Lower leg skin (tissue), 4 donors: Measurements from ENCODE around the gene CMTM1. TPM values are rescaled to one million over a fixed set of nuclear protein-coding genes. Genes with fewer than 3 reads are reported as not detected.

Experiments
- DNase-seq, 2 donors: peaks; one replicate each; pipeline ENCODE4 v3.0.0-alpha.2; 2019; ENCODE audit warnings: low spot score in 2 of 2
- H3K4me3 ChIP-seq: fragments of 200-600 bp; sonication (generic); 2 replicates; pipeline ENCODE4 v1.5.1; 2017; ENCODE audit warnings: mild to moderate bottlenecking, low read depth; ENCODE audit not compliant: poor library complexity, severe bottlenecking
- POLR2A ChIP-seq, 2 donors: fragments of 450-650 bp; IDR thresholded peaks; one replicate each; pipeline ENCODE4 v1.6.1; 2016 to 2017; ENCODE audit warnings: antibody characterized with exemption in 2 of 2, mild to moderate bottlenecking in 1 of 2, moderate library complexity in 1 of 2
- WGBS, 2 donors: methylation state at CpG; one replicate each; pipeline ENCODE4 v1.1.5; 2018; 5-methylcytosine and 5-hydroxymethylcytosine counted together
- intact Hi-C: fragments of 100-400 bp; cut with DNase I; formaldehyde crosslinking; loops from one replicate; pipeline ENCODE4 v1.15.0; 2023; ENCODE audit warnings: low total_unique reads
- total RNA-seq, 4 donors: library from RNA; depleted of rRNA; stranded (reverse); fragments of >200 nt; gene quantifications; one replicate each; pipeline ENCODE4 v1.1.0, GENCODE V29; 2016
- TF ChIP-seq, protein P1 (sequence below), 3 donors: fragments of 450-650 bp; IDR thresholded peaks; one replicate each; pipeline ENCODE4 v1.5.1; 2016; ENCODE audit warnings: antibody characterized with exemption in 3 of 3, mild to moderate bottlenecking in 3 of 3, moderate library complexity in 2 of 3

Gene CMTM1
- total RNA-seq, 4 donors from 2014 or later: 0.39 to 2.1 (median 1.9) TPM; not detected in 1

DNA sequence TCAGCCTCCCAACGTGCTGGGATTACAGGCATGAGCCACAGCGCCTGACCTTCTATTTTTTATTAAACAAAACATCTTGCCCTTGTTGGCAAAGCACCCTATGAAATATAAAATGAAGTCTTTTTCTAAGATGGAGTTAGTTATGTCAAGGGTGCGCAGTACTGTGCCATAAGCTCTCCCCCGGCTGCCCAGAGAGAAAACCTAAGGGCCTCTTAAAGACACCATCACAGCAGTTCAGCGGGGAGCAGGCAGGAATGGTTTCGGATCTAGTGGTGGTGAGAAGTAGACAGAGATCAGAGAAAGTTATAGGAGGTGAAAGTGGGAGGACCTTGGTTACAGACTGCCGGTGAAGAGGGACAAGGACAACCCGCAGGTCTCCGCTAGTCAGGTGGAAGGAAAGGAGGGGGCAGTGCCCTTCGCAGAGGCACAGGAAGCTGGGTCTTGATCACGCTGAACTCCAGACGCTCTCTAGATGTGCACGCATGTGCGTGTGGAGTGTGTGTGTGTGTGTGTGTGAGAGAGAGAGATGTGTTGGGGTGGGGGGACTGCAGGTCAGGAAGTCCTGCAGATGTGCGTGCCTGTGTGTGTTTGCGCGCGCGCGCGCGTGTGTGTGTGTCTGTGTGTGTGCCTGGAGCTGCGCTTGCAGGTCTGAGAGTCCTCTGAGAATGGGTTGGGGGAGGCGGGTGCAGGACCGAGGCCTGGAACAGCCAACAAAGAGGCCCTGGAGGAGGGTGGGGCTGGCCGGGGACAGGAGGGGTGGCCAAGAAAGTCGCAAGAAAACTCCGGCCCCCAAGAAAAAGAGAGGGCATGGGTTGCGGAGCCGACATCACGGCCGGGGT is 37.5 kb downstream of the CMTM1 start:
- 13 to 16% methylated on average over 24 to 32 of the region's 32 CpGs for WGBS, 2 donors
- TF ChIP-seq, protein P1, sequence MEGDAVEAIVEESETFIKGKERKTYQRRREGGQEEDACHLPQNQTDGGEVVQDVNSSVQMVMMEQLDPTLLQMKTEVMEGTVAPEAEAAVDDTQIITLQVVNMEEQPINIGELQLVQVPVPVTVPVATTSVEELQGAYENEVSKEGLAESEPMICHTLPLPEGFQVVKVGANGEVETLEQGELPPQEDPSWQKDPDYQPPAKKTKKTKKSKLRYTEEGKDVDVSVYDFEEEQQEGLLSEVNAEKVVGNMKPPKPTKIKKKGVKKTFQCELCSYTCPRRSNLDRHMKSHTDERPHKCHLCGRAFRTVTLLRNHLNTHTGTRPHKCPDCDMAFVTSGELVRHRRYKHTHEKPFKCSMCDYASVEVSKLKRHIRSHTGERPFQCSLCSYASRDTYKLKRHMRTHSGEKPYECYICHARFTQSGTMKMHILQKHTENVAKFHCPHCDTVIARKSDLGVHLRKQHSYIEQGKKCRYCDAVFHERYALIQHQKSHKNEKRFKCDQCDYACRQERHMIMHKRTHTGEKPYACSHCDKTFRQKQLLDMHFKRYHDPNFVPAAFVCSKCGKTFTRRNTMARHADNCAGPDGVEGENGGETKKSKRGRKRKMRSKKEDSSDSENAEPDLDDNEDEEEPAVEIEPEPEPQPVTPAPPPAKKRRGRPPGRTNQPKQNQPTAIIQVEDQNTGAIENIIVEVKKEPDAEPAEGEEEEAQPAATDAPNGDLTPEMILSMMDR (IDR thresholded peaks at IDR 0.05): peak in 1 of 3 donors; percentile 60
- TF ChIP-seq POLR2A (IDR thresholded peaks at IDR 0.05): no peak
- peak; percentile 47 to 92 for DNase-seq
- H3K4me3 ChIP-seq: peak overlapping the region; percentile 55
- intact Hi-C loops: no loop called here

DNA sequence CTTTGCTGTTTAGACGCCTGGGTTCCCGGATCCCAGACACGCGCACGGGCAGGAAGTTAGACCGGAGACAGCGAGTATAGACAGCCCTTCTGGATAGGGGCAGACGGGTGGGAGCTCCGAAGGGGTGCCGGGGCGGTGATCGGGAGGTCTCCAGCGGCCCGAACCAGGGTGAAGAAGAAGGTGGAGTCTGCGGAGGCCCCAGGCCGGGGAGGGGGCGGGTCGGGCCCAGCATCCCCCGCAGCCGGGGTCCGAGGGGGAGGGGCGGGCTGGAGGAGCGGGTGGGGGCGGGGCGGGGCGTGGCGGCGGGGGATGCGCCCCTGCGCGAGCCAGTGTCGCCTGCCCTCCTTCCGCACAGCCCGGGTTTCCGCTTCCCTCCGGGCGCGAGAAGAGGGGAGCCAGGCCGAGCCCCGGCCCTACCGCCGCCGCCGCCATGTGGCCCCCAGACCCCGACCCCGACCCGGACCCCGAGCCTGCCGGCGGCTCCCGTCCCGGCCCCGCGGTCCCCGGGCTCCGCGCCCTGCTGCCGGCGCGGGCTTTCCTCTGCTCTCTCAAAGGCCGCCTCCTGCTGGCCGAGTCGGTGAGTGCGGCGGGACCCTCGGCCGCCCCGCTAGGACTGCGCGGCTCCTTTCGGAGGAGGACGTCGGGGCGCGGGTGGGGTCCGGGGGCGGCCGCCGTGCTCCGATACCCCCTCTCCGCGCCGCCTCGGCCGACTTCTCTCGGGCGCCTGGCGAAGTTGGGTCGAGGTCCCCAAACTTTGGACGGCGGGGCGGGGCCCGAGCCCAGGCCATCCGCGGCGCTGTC is 38.3 kb downstream of the CMTM1 start, which contains the start of gene CMTM3:
Gene CMTM3 (plus strand): TSS at position 329 of the 801 bp plus-strand sequence. CDS start 102 bp downstream, at position 431.
- 0 to 1% methylated on average over 25 to 35 of the region's 96 CpGs for WGBS, 2 donors
- H3K4me3 ChIP-seq: peak within 1 kb of the TSS; percentile 55
- intact Hi-C loops: no loop called here
- peak in 1 of 2 donors; percentile 95 for DNase-seq
- TF ChIP-seq, protein P1 (IDR thresholded peaks at IDR 0.05): no peak
- no peak for TF ChIP-seq POLR2A (IDR thresholded peaks at IDR 0.05)

DNA sequence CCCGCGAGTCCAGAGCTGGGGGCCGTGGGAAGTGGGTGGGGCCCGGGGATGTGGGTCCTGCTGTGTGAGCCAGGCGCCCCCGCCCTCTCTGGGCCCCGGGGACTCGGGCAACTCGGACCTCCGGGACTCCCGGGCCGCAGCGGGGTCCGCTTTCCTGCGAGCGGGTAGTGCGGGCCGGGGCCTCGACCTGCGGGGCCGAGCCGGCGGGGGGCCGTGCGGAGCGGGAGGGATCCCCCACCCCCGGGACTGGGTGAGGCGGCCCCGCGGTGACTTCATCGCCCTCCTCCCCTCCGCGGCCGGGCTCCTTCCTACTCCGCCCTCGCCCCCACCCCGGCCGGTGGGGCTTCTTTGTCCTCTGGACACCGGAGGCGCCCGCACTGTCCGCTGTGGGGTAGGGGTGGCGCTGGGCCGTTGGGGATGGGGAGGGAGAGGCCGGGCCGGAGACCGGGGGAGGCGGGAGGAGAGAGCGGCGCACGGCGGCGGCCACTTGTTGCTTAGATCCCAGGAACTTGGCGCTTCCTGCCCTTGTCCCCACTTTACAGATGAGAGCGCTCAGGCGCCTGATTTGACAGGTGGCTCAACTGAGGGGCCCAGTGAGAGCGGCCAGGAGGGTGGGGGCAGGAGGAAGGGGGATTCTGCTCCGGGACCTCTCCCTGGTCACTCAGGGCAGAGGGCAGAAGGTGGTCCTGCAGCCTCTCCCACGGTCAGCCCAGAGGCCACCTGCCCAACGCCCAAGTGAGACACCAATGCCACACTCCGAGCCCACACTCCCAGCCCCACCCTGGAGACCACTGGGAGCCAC is 39.1 kb downstream of the CMTM1 start:
- intact Hi-C loops: no loop called here
- DNase-seq: peak in 1 of 2 donors; percentile 94
- 8 to 11% methylated on average over 20 to 40 of the region's 61 CpGs for WGBS, 2 donors
- TF ChIP-seq, protein P1 (IDR thresholded peaks at IDR 0.05): no peak
- TF ChIP-seq POLR2A (IDR thresholded peaks at IDR 0.05): no peak
- peak overlapping the region; percentile 55 for H3K4me3 ChIP-seq

DNA sequence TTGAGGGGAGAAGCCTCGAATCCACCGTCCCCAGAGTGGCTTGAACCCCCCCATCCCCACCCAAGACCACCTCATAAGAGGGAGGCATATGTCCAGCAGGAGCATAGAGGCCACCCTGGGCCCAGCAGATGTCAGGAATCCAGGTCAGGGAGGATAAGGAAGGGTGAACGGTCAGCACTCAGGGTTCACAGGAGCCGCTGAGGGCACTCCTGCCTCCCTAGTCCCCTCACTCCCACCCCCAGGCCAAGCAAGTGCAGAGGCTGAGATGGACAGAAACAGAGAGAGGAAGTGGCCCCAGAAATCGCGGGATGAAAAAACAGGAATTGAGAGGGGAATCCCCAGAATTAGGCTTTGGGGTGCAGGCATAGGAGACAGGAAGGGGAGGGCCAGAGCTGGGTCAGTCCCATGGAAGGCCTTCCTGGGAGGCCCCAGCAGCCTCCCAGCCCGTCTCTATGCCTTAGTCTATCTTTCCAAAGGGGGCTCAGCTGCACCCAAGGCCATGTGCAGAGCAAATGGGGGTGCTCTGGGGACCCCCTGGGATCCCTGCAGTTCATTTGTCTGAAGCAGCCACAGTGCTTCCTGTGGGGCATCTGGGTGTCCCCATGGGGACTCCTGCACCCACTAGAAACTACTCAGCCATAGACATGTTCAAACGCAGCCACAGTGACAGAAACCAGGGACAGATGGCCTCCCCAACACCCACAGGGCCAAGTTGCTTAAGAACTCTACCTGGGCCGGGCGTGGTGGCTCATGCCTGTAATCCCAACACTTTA is 39.9 kb downstream of the CMTM1 start:
- H3K4me3 ChIP-seq: no peak overlapping the region
- intact Hi-C loops: no loop called here
- TF ChIP-seq, protein P1 (IDR thresholded peaks at IDR 0.05): no peak
- TF ChIP-seq POLR2A (IDR thresholded peaks at IDR 0.05): no peak
- 51 to 60% methylated on average over 10 of the region's 10 CpGs for WGBS, 2 donors
- DNase-seq: peak in 1 of 2 donors; percentile 88
